AG09309 (cell line): ENCODE data around the gene RAB1A.
"Not testable (repeated sequence)": the region's sequence is repeated elsewhere in the genome, so short reads cannot be mapped to it uniquely, and the experiment has no call there.

Experiments
- DNase-seq: peaks from one replicate; pipeline ENCODE4 v3.0.0-alpha.2; 2010; ENCODE audit warnings: low read depth
- H3K4me3 ChIP-seq: 2 replicates; pipeline ENCODE4 v1.5.1; 2011; ENCODE audit warnings: mild to moderate bottlenecking, low read depth, low read length, moderate library complexity; ENCODE audit not compliant: control insufficient read depth
- CTCF ChIP-seq: IDR thresholded peaks from 2 replicates; pipeline ENCODE4 v1.5.1; 2011; ENCODE audit warnings: mild to moderate bottlenecking, low read depth, low read length, inconsistent platforms; ENCODE audit not compliant: insufficient read depth, control insufficient read depth; ENCODE audit errors: missing control alignments

RAB1A gene

GRCh38 chr2:65129826-65130663 is at the start of gene RAB1A:
TSS of gene RAB1A (minus strand) at chr2:65130106. CDS start at chr2:65129915, 191 bp downstream.
- peak within 1 kb of the TSS; percentile 79 for H3K4me3 ChIP-seq
- peak; percentile 98 for DNase-seq
- peak; percentile 47 for TF ChIP-seq CTCF

DNA sequence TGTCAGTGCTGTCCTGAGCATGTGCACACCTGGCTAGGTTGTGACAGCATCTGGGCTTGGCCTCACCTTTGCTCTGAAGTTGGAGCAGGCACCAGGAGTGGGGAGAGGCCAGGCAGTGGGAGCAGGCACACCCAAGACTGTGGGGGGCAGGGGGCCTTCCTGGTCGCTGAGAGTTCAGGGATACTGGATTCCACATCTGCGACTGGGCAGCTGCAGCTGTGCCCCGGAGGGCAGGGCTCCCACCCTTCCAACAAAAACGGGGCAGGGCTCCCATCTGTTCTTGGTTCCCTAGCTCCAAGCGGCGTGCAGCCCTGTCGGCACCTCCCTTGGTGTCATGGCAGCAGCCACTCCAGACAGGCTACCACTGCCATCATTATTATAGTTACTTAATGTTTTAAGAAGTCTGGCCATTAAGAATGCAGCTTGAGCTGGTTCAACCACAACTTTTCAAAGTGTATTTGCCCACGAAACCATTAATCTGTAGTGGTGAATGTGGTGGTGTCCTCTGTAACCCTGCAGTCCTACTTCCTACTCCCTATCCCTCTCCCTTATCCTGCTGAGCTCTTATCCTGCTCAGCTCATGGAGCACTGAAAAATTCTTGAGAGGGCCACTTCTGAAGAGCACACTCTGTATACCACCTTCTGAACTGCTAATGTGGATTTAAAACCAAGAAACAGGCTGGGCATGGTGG is 48.0 kb upstream of the RAB1A start:
- no peak for DNase-seq

DNA sequence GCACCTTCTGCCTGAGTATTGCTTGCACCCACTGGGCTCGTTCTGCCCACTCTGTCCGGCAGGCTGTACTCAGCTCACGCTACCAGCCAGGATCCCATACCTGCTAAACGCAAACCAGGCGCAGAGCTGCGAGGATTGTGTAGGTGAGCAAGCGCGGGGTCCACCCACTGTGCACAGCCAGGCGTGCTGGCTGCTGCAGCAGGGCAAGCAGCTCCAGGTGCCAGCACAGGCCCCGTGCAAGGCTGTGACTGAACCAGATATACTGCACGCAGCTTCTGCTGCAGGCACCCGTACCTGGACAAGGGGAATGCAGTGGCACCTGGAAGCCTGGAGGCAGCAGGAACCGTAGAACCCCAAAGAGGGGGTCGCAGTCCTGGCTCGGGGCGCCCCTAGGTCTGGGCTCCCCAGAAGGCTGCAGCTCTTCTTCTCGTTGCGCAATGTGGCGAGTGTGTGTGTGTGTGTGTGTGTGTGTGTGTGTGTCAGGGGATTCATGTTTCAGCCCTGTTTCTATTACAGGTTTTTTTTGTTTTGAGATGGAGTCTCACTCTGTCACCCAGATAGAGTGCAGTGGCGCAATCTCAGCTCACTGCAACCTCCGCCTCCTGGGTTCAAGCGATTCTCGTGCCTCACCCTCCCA is 46.1 kb upstream of the RAB1A start:
- DNase-seq = no peak
- no peak overlapping the region for H3K4me3 ChIP-seq
- TF ChIP-seq CTCF = no peak

More for the DNA sequence above, 48.0 kb upstream of the RAB1A start:
- no peak for TF ChIP-seq CTCF
- H3K4me3 ChIP-seq = no peak overlapping the region

DNA sequence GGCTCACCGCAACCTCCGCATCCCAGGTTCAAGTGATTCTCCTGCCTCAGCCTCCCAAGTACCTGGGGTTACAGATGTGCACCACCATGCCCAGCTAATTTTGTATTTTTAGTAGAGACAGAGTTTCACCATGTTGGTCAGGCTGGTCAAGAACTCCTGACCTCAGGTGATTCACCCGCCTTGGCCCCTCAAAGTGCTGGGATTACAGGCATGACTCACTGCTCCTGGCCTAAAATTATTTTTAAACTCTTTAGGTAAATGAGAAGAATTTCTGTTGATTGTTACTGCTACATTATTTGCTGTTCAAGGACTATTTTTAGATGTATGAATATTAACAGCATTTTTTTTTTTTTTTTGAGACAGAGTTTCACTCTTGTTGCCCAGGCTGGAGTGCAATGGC is 44.1 kb upstream of the RAB1A start:
- H3K4me3 ChIP-seq, DNase-seq: not testable (repeated sequence)

GRCh38 chr2:65172994-65173790 is 43.3 kb upstream of the RAB1A start:
- no peak for TF ChIP-seq CTCF
- DNase-seq = no peak
- H3K4me3 ChIP-seq = no peak overlapping the region

DNA sequence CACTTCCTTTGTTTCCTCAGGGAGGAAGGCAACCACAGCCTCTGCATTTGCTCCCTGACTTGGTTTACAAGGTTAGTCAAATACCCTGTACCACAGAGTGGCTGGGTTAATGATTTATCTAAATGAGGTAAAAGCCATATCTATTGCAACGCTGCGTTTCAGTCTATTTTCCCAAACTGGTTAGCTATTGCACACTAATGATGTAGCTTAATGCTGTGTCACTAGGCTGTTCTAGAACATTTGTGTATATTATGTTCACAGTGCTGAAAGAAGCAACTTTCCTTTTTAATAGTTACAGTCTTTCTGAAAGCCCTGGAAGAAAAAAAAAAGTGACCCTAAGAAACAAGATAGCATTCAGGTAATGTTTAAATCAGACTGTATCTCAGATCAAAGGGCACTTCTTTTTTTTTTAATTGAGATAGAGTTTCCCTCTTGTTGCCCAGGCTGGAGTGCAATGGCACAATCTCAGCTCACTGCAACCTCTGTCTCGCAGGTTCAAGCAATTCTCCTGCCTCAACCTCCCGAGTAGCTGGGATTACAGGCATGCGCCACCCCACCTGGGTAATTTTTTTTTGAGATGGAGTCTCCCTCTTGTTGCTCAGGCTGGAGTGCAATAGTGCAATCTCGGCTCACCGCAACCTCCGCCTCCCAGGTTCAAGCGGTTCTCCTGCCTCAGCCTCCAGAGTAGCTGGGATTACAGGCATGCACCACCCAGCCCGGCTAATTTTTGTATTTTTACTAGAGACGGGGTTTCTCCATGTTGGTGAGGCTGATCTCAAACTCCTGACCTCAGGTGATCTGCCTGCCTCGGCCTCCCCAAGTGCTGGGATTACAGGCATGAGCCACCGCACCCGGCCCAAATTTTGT is 40.9 kb upstream of the RAB1A start:
- not testable (repeated sequence) for DNase-seq, H3K4me3 ChIP-seq

DNA sequence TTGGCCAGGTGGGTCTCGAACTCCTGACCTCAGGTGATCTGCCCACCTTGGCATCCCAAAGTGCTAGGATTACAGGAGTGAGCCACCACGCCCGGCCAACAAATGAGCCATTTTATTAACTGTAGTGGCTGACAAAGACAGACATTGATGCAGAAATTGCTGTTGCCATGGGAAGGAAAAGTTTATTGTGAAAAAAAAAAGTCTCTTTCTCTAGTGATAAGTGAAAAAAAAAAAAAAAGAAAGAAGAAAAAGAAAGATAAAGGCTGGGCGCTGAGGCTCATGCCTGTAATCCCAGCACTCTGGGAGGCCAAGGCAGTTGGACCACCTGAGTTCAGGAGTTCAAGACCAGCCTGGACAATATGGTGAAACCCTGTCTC is 39.8 kb upstream of the RAB1A start:
- DNase-seq = no peak
- no peak overlapping the region for H3K4me3 ChIP-seq
- no peak for TF ChIP-seq CTCF
